ENCODE results near the gene LCN15.
A peak's percentile ranks its signal among the peaks of the same experiment; 100 is the strongest.
"Not testable (repeated sequence)": the region's sequence is repeated elsewhere in the genome, so short reads cannot be mapped to it uniquely, and the experiment has no call there.

LCN15 gene

GRCh38 chr9:136787690-136788400 is 23.5 kb upstream of the LCN15 start:
- peak; percentile 77 for TF ChIP-seq CTCF (IDR thresholded peaks at IDR 0.05; ENCODE audit: insufficient read depth, low read depth, low read length, missing control alignments)
- DNase-seq (ENCODE audit: low read depth), result peak; percentile 80
- no peak overlapping the region for H3K4me3 ChIP-seq (ENCODE audit: low read depth, low read length)

GRCh38 chr9:136786983-136787382 is 22.7 kb upstream of the LCN15 start:
- not testable (repeated sequence) for H3K4me3 ChIP-seq (ENCODE audit: low read depth, low read length); DNase-seq (ENCODE audit: low read depth)

- DNase-seq (ENCODE audit: low read depth), result no peak
- no peak for TF ChIP-seq CTCF (IDR thresholded peaks at IDR 0.05; ENCODE audit: insufficient read depth, low read depth, low read length, missing control alignments)
- no peak overlapping the region for H3K4me3 ChIP-seq (ENCODE audit: low read depth, low read length)
Observed at GRCh38 chr9:136786451-136786850, 22.1 kb upstream of the LCN15 start.

GRCh38 chr9:136785565-136786355 is 21.4 kb upstream of the LCN15 start:
- not testable (repeated sequence) for H3K4me3 ChIP-seq (ENCODE audit: low read depth, low read length)

GRCh38 chr9:136784997-136785361 is 20.7 kb upstream of the LCN15 start:
- DNase-seq (ENCODE audit: low read depth), result peak; percentile 55
- no peak overlapping the region for H3K4me3 ChIP-seq (ENCODE audit: low read depth, low read length)
- TF ChIP-seq CTCF (IDR thresholded peaks at IDR 0.05; ENCODE audit: insufficient read depth, low read depth, low read length, missing control alignments), result no peak

More at GRCh38 chr9:136785565-136786355, 21.4 kb upstream of the LCN15 start:
- not testable (repeated sequence) for DNase-seq (ENCODE audit: low read depth)

GRCh38 chr9:136784249-136784996 is 20.1 kb upstream of the LCN15 start:
- peak; percentile 54 for DNase-seq (ENCODE audit: low read depth)
- H3K4me3 ChIP-seq (ENCODE audit: low read depth, low read length), result no peak overlapping the region
- TF ChIP-seq CTCF (IDR thresholded peaks at IDR 0.05; ENCODE audit: insufficient read depth, low read depth, low read length, missing control alignments), result peak; percentile 28

GRCh38 chr9:136782452-136782851 is 18.1 kb upstream of the LCN15 start:
- no peak for DNase-seq (ENCODE audit: low read depth)
- TF ChIP-seq CTCF (IDR thresholded peaks at IDR 0.05; ENCODE audit: insufficient read depth, low read depth, low read length, missing control alignments), result no peak
- no peak overlapping the region for H3K4me3 ChIP-seq (ENCODE audit: low read depth, low read length)
